GM12878 (cell line): ENCODE data around the gene CNKSR1.

Experiments
- CTCF ChIP-seq, 3 experiments: IDR thresholded peaks in 2 of 3; conservative IDR thresholded peaks in 1 of 3; 2 replicates each; pipeline ENCODE4 v1.5.1; 2011; ENCODE audit warnings: low read depth in 3 of 3, low read length in 3 of 3, mild to moderate bottlenecking in 3 of 3, control low read depth in 2 of 3, moderate library complexity in 2 of 3, inconsistent platforms in 1 of 3, mixed read lengths in 1 of 3; ENCODE audit not compliant: control insufficient read depth in 2 of 3, insufficient read depth in 1 of 3; ENCODE audit errors: extremely low read depth in 1 of 3
- MAX ChIP-seq: IDR thresholded peaks from 2 replicates; pipeline ENCODE4 v1.6.1; 2012; ENCODE audit warnings: low read depth, low read length, improper control_type of control experiment
- MEF2A ChIP-seq: IDR thresholded peaks from 2 replicates; pipeline ENCODE4 v1.6.1; 2011; ENCODE audit warnings: low read depth, mild to moderate bottlenecking, low read length, moderate library complexity; ENCODE audit not compliant: insufficient read depth
- SMAD5 ChIP-seq: IDR thresholded peaks from 2 replicates; pipeline ENCODE4 v1.6.1; 2016; ENCODE audit warnings: antibody characterized with exemption, low read depth
- TCF7 ChIP-seq: IDR thresholded peaks from 2 replicates; pipeline ENCODE4 v1.6.1; 2014; ENCODE audit warnings: antibody characterized with exemption, borderline replicate concordance
- USF1 ChIP-seq: IDR thresholded peaks from 2 replicates; pipeline ENCODE4 v1.6.1; 2011; ENCODE audit warnings: borderline replicate concordance, low read depth, mild to moderate bottlenecking, moderate library complexity, mixed read lengths, low read length; ENCODE audit not compliant: insufficient read depth; ENCODE audit errors: extremely low read length
- ZBTB11 ChIP-seq: fragments of 450-650 bp; formaldehyde crosslinking; IDR thresholded peaks from 2 replicates; pipeline ENCODE4 v1.5.0; 2022; ENCODE audit warnings: mild to moderate bottlenecking, missing genetic modification characterization

GRCh38 chr1:26169669-26170471 is 7.4 kb upstream of the CNKSR1 start, which contains the start of gene ZNF593:
- TF ChIP-seq MEF2A, result no peak
- TF ChIP-seq ZBTB11 (CRISPR knock-in tag), result no peak
- no peak for TF ChIP-seq TCF7
- TF ChIP-seq CTCF (IDR thresholded peaks at IDR 0.05 in 2 of 3, conservative IDR thresholded peaks at IDR 0.05 in 1 of 3; ENCODE audit: control insufficient read depth in 2 of 3, extremely low read depth in 1 of 3, insufficient read depth in 1 of 3, low read depth in 3 of 3, low read length in 3 of 3), result peak; percentile 93 to 98 (median 95)
- TF ChIP-seq USF1, result peak; percentile 50
- TF ChIP-seq MAX, result peak; percentile 90
- peak; percentile 45; the same call in 1 of the 2 replicates for TF ChIP-seq SMAD5
